HG02870 (cell line): ENCODE data around the gene GRAMD1B.

Source experiments
- ATAC-seq: cut with Tn5 transposase; IDR thresholded peaks from one replicate; pipeline ENCODE4 v1.9.1; 2021; ENCODE audit warnings: mild to moderate bottlenecking, moderate library complexity; ENCODE audit not compliant: unreplicated experiment

Gene GRAMD1B

DNA sequence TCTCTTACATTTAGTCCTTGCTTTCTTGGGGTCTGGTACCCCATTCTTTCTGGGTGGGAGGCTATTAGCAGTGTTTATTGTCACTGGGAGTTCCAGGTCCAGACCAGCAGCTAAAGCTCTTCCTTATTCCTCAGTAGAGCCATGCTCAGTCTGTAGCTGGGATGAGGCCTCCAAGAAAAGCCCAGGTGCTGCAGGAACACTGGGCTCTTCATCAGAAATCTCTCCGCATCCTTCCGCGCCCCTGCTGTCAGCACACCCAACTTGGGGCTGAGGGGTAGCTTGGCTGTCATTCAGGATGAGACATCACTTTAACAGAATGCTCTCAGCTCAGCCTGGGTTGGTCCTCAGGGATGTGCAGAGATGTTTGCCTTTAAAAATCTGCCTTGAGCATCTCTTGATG is 97.5 kb downstream of the GRAMD1B start:
- ATAC-seq, result no peak

GRCh38 chr11:123527947-123528346 is 97.9 kb downstream of the GRAMD1B start:
- no peak for ATAC-seq

DNA sequence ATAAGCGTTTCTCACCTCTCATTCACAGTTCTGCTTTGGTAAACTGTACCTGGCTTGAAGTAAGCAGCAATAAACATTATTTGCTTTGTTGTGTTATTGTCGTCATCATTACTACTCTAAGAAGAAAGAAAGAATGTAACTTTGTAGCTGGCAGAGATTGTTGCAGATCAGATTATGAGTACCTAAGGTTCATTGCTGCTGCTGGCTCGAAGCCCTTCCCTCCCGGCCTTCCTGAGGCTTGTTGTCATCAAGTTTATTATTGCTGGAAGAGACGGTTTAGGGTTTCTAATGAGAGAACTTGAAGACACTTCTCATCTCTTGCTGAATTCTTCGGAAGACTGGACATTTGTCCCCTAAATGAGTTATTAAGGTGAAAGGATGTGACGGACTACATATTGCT is 101.3 kb downstream of the GRAMD1B start:
- ATAC-seq, result no peak

- ATAC-seq, result no peak
These were observed 102.1 kb downstream of the GRAMD1B start for GRCh38 chr11:123532131-123532530.

DNA sequence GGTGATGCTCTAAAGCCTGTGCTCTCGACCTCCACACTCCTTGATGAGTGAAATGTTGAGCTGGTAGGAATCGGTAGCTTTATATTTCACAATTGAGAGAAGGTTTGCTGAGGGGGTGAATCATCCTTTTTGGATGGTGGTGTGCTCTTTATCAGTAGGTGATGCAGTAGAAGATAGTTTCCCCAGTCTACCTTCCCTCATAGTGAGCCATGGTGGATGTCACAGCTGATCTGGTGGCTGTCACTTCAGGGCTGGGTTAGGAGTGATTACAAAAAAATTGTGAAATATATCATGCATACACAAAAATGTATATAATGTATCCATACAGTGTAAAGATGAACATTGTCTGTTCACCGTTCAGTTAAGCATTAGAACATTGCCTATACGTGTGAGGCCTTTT is 105.3 kb downstream of the GRAMD1B start:
- no peak for ATAC-seq

DNA sequence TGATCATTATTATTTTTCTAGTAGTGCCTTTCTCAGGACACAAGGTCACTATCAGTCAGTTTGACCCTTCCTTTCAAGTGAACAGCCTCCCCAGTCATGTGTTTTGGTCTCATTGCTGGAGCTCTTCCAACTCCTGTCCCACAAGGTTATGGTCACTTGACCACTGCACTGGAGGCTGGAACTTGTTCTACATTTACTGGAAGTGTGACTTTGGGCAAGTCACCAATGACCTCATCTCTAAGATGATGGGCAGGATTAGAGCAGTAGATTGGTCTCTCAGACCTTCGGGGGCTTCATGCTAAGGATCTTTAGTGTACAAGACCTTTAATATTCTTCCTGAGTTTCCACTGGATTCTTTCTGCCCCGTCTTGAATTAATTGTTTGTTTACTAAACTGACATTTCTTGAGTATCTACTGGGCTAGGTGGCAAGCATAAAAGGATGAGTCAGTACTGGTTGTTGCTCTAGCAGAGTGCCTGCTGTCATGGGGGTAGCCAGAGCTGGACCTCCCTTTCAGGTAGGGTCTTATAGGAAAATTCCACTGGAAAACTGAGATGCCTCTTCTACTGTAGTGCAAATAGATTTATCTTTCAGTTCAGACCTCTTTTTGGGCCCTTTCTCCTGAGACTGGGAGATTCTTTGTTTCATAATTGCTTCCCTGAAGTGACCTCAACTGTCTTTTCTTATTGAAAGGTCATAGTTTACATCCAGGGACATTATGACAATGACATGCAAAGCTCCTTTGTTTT is 106.8 kb downstream of the GRAMD1B start:
- no peak for ATAC-seq

GRCh38 chr11:123537726-123538125 is 107.7 kb downstream of the GRAMD1B start:
- no peak for ATAC-seq

- no peak for ATAC-seq
These were observed 113.7 kb downstream of the GRAMD1B start for GRCh38 chr11:123543797-123544196.

DNA sequence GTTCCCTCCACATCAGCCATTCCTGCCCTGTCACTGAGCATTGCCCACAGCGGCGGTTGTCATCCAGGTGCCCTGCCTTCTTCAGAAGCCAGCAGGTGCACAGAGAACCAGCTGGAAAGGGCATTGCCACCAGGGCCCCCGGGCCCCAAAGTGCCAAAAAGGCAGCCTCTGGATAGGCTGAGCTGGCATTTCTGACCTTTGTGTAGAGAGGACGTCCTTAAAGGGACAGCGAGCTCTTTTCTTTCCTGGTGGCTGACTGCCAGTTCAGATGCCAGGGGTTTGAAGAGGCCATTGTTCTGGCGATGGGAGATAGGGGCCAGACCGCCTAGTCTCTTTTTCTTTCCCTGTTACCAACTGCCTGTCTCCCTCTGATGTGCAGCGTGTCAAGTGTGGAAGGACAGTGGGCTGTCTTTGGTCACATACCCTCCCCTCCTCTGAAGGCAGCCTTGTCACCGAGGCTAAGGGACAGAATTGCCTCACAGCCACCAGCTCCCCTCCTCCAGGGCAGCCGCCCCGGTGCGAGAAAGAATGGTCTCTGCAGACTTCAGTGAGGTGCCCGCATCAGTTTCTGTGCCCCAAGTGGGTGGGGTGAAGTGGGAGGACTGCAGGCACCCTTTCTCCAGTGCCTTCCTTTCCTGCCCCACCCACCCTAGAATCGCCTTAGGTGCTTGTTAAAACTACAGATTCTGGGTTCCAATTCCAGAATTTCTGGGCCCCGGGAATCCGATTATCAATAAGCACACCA is 114.7 kb downstream of the GRAMD1B start:
- ATAC-seq, result no peak

DNA sequence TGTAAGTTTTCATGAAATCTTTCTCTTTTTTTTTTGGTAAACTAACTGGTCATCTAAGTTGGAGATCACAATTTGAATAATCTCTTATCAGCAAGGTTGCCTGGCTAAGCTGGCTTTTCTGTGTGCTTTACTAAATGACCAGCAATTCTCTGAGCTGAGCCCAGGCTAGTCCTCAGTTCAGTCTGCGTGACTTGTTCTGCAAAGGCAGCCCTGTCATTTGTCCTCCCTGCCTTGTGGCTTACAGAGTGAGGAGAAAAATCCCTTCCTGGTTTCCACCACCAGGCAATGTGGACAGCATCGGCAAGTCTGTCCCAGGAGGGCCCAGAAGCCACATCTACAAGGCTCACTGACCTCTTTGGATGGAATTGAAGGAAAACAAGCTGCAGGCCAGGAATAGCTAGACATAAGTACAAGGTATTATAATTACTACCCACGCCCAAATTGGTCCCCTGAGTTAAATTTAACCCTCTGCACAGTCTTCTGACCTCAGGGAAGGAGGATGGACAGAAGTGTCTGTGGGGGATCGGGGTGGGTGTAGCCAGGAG is 115.7 kb downstream of the GRAMD1B start:
- no peak for ATAC-seq

GRCh38 chr11:123546515-123546914 is 116.4 kb downstream of the GRAMD1B start:
- no peak for ATAC-seq

GRCh38 chr11:123547180-123547579 is 117.1 kb downstream of the GRAMD1B start:
- peak; percentile 97 for ATAC-seq

DNA sequence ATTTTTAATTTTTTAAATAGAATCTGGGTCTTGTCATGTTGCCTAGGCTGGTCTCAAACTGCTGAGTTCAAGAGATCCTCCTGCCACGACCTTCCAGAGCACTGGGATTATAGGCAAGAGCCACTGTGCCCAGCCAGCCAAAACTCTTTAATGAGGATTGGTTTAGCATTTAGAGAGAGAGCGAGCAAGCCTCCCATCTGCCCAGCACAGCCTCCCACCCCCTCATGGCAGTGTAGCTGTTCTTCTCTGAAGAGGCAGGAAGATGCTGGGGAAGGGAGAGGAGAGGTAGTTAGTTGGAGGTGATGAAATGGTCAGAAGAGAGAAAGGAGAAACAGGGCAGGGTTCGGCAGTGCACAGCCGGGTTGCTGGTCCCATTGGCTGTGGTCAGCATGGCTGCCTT is 118.7 kb downstream of the GRAMD1B start:
- no peak for ATAC-seq

DNA sequence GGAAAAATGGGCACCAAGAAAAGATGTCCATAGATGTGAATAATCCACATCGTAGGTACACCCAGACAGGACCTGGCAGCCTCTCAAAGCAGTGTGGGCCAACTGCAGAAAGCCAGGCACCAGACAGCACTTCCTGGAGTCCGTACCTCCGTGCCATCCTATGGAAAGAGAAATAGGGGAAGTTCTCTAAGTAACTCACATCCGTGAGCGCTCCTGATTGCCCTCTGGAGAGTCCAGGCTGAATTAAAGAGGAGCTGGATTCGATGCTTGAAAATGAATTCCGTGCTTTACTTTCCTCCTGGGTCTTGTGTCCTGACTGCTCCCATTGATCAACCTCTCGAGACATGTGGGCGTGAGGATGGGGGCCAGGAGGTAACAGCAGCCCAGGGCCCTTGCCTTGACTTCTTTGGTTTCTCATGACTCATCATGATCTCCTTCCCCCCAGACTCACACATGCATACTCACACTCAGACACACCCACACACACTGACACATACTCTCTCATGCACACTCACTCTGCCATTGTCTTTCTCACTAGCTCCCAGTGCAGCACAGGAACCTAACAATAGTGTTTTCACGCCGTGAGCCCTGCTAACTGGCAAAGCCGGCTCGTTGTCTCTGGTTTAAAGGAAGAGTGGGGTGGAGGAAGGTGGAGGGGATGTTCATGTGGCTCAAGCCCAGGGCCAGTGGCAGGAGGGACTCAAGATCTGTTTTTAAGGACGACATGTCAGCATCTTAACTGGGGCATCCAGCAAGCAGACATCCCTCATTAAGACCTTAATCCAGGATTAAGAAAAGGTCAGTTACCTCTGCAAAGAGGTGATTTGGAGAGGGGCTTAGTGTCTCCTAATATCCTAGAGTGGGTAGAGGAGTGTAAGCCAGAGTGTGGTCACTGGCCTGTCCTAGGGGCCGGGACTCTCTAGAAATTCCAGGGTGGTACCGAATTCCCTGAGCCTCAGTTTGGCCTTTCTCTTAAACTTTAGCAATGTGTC is 120.2 kb downstream of the GRAMD1B start:
- no peak for ATAC-seq

- no peak for ATAC-seq
These were observed 121.0 kb downstream of the GRAMD1B start for GRCh38 chr11:123551079-123551478.

DNA sequence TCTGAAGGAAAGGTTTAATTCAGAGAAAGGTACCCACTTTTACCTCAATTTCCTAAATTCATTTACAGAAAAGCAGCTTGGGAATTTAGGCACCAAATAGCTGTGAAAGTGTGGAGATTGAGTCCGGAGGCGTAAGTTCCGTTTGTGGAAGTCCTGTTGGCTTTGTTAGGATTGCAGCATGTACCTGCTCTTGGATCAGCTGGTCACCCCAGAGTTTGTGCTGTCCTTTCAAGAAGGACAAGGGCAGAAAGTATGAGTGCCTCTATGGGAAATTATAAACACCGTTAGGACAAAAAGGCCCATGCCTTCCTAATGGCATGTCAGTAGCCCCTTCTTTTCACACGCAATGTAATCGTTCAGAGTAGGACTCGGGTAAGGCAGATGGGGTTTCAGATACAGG is 126.6 kb downstream of the GRAMD1B start:
- ATAC-seq, result no peak

GRCh38 chr11:123558536-123559315 is 128.7 kb downstream of the GRAMD1B start:
- ATAC-seq, result no peak

- ATAC-seq, result no peak
These were observed 129.5 kb downstream of the GRAMD1B start for GRCh38 chr11:123559523-123559955.

- ATAC-seq, result no peak
These were observed 129.9 kb downstream of the GRAMD1B start for GRCh38 chr11:123560006-123560405.

DNA sequence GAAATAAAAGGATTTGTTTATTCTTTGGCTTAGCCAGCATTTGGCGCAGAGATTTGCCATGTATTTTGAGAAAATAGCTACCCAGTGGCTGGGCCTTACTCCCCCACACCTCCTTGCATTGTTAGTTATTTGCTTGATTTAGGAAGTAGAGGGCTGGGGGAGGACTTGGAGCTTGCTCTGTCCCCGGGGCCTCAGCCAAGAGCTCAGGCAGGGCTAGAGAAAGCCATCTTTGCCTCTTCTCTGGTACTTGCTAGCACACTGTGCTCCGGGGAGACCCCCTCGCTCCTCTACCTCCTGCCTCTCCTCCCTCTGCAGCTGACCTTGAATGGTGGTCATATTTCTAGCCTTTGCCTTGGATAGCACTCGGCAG is 131.3 kb downstream of the GRAMD1B start:
- ATAC-seq, result no peak
